A673 (cell line): ENCODE measurements around the gene IGFL4. TPM values are rescaled to one million over a fixed set of nuclear protein-coding genes. Genes with fewer than 3 reads are reported as not detected.
A peak's percentile ranks its signal among the peaks of the same experiment; 100 is the strongest.
"Not testable (repeated sequence)": the region's sequence is repeated elsewhere in the genome, so short reads cannot be mapped to it uniquely, and the experiment has no call there.

ENCODE experiments used
- BruUV-seq: library from RNA; stranded (reverse); fragments of 400-500 nt; replicated peaks from 2 replicates; lab custom pipeline; 2021; lab: Mats Ljungman, UMichigan
- CTCF ChIA-PET: fragments of 300-600 bp; sonication (Branson Sonifier 250); formaldehyde crosslinking; loops from one replicate; lab custom pipeline; 2022; ENCODE audit warnings: antibody characterized with exemption; lab: Charles Lee
- POLR2A ChIA-PET: fragments of 300-600 bp; sonication (Branson Sonifier 250); formaldehyde crosslinking; loops from one replicate; lab custom pipeline; 2022; ENCODE audit warnings: antibody characterized with exemption; ENCODE audit not compliant: low non-redundant PET; lab: Charles Lee
- DNase-seq: peaks from one replicate; pipeline ENCODE4 v3.0.0-alpha.2; 2015; ENCODE audit warnings: low spot score
- H3K27ac ChIP-seq: fragments of 200-600 bp; sonication (generic); 2 replicates; pipeline ENCODE4 v1.5.1; 2016; ENCODE audit warnings: mixed run types, low read depth, mild to moderate bottlenecking, mixed read lengths, antibody characterized with exemption, low read length; ENCODE audit not compliant: poor library complexity, severe bottlenecking
- H3K27me3 ChIP-seq: fragments of 200-600 bp; sonication (generic); replicated peaks from 2 replicates; pipeline ENCODE4 v1.6.1; 2017; ENCODE audit warnings: mixed run types, low read depth, mild to moderate bottlenecking, mixed read lengths, antibody characterized with exemption, low read length; ENCODE audit not compliant: insufficient read depth, poor library complexity
- H3K36me3 ChIP-seq: fragments of 200-600 bp; sonication (generic); 2 replicates; pipeline ENCODE4 v1.6.1; 2016; ENCODE audit warnings: mixed run types, mild to moderate bottlenecking, mixed read lengths, antibody characterized with exemption, low read length; ENCODE audit not compliant: insufficient read depth, poor library complexity, severe bottlenecking
- H3K4me1 ChIP-seq: fragments of 200-600 bp; sonication (generic); 2 replicates; pipeline ENCODE4 v1.6.1; 2017; ENCODE audit warnings: mixed run types, mild to moderate bottlenecking, mixed read lengths, antibody characterized with exemption, low read length; ENCODE audit not compliant: insufficient read depth, poor library complexity, severe bottlenecking
- H3K4me3 ChIP-seq: fragments of 200-600 bp; sonication (generic); 2 replicates; pipeline ENCODE4 v1.5.1; 2016; ENCODE audit warnings: low read depth, mixed run types, mild to moderate bottlenecking, mixed read lengths, low read length; ENCODE audit not compliant: poor library complexity, severe bottlenecking
- H3K9me3 ChIP-seq: fragments of 200-600 bp; sonication (generic); 2 replicates; pipeline ENCODE4 v1.6.1; 2016; ENCODE audit warnings: mixed run types, low read depth, mild to moderate bottlenecking, mixed read lengths, antibody characterized with exemption, low read length; ENCODE audit not compliant: poor library complexity, severe bottlenecking
- EZH2 ChIP-seq: fragments of 200-600 bp; sonication (generic); IDR thresholded peaks from 2 replicates; pipeline ENCODE4 v1.6.1; 2017; ENCODE audit warnings: borderline replicate concordance, low read depth, mild to moderate bottlenecking, mixed read lengths, antibody characterized with exemption, low read length; ENCODE audit not compliant: poor library complexity, severe bottlenecking
- intact Hi-C: fragments of 100-400 bp; cut with micrococcal nuclease; formaldehyde crosslinking; loops from one replicate; pipeline ENCODE4 v1.10.0; 2022; ENCODE audit not compliant: unreplicated experiment
- total RNA-seq: library from RNA; stranded (reverse); gene quantifications from 2 replicates; pipeline ENCODE4 v1.2.3, GENCODE V29; 2021
- TF ChIP-seq, protein P1 (sequence below): fragments of 300-800, 200-600 bp; sonication (generic); conservative IDR thresholded peaks from 2 replicates; pipeline ENCODE4 v1.5.1; 2017; ENCODE audit warnings: low read depth, mild to moderate bottlenecking, antibody characterized with exemption, low read length, moderate library complexity, mixed read lengths

The IGFL4 gene
- total RNA-seq, 1 experiment from 2014 or later, result not detected

DNA sequence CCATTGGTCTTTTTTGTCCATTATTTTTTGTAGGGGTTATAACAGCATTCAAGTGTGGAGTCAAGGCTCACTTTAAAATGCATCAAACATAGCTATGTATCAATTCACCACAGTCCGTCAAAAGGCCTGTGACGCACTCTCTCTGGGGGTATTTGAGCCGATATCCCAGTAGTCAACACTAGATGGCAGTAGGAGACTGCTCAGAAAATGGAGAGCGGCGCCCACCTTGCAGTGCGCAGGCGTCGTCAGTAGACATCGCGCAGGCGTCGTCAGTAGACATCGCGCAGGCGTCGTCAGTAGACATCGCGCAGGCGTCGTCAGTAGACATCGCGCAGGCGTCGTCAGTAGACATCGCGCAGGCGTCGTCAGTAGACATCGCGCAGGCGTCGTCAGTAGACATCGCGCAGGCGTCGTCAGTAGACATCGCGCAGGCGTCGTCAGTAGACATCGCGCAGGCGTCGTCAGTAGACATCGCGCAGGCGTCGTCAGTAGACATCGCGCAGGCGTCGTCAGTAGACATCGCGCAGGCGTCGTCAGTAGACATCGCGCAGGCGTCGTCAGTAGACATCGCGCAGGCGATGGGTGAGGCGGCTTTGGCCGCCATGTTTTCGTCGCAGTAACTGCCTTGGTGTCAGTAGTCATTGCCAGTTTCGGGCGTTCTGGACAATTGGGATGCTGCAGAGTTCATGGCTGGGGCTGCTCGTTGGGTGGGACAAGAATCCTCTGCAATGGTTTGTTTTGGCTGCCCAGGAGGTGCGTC, 38.0 kb upstream of the IGFL4 start:
- POLR2A ChIA-PET, H3K36me3 ChIP-seq, BruUV-seq, H3K9me3 ChIP-seq: not testable (repeated sequence)
- peak; percentile 92 for DNase-seq
- H3K27ac ChIP-seq, result peak overlapping the region; percentile 52
- CTCF ChIA-PET, result interaction anchor here (0.6 to 3.3 kb wide), 14 partner anchors 26 to 582 kb away, joined by 3 to 43 read pairs (median 4); partner anchors contain the start of genes DACT3 and MYPOP
- H3K27me3 ChIP-seq, result peaks cover 29% of the 10 kb centered on the region
- H3K4me1 ChIP-seq, result peaks cover 22% of the 10 kb centered on the region
- TF ChIP-seq, protein P1, sequence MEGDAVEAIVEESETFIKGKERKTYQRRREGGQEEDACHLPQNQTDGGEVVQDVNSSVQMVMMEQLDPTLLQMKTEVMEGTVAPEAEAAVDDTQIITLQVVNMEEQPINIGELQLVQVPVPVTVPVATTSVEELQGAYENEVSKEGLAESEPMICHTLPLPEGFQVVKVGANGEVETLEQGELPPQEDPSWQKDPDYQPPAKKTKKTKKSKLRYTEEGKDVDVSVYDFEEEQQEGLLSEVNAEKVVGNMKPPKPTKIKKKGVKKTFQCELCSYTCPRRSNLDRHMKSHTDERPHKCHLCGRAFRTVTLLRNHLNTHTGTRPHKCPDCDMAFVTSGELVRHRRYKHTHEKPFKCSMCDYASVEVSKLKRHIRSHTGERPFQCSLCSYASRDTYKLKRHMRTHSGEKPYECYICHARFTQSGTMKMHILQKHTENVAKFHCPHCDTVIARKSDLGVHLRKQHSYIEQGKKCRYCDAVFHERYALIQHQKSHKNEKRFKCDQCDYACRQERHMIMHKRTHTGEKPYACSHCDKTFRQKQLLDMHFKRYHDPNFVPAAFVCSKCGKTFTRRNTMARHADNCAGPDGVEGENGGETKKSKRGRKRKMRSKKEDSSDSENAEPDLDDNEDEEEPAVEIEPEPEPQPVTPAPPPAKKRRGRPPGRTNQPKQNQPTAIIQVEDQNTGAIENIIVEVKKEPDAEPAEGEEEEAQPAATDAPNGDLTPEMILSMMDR, result peak; percentile 68
- intact Hi-C loops, result loop anchor here (1.0 to 10.0 kb wide), 3 partner anchors 187 to 436 kb away; no protein-coding TSS in a partner anchor
- peak overlapping the region; percentile 30 for H3K4me3 ChIP-seq

DNA sequence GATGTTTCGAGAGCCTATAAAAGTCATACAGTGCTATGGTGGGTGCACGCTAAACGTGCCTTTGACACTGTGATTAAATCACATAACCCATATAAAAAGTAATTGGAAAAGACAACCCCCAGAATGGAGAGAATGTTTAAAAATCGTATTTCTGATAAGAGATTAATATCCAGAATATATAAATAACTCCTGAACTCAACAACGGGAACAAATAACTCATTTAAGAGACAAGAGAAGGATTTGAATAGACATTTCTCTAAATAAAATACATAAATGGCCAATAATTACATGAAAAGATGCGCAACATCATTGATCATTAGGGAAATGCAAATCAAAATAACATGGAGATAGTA, 37.0 kb upstream of the IGFL4 start:
- peaks cover 22% of the 10 kb centered on the region for H3K4me1 ChIP-seq
- H3K36me3 ChIP-seq, result no peaks in the 10 kb centered on the region
- no peak overlapping the region for H3K27ac ChIP-seq
- intact Hi-C loops, result loop anchor here (1.0 to 10.0 kb wide), 4 partner anchors 48 to 437 kb away; no protein-coding TSS in a partner anchor
- H3K4me3 ChIP-seq, result peak overlapping the region; percentile 57
- no peak for TF ChIP-seq EZH2
- TF ChIP-seq, protein P1, result no peak
- H3K27me3 ChIP-seq, result peaks cover 37% of the 10 kb centered on the region
- ChIA-PET CTCF (interaction anchor here (0.6 to 3.3 kb wide), 18 partner anchors 9 to 583 kb away, joined by 3 to 43 read pairs (median 4); partner anchors contain the start of genes CCDC61, DACT3, MYPOP and RSPH6A), POLR2A (no interaction called here)
- BruUV-seq, result no TSS peak
- H3K9me3 ChIP-seq, result no peaks in the 10 kb centered on the region
- no peak for DNase-seq

DNA sequence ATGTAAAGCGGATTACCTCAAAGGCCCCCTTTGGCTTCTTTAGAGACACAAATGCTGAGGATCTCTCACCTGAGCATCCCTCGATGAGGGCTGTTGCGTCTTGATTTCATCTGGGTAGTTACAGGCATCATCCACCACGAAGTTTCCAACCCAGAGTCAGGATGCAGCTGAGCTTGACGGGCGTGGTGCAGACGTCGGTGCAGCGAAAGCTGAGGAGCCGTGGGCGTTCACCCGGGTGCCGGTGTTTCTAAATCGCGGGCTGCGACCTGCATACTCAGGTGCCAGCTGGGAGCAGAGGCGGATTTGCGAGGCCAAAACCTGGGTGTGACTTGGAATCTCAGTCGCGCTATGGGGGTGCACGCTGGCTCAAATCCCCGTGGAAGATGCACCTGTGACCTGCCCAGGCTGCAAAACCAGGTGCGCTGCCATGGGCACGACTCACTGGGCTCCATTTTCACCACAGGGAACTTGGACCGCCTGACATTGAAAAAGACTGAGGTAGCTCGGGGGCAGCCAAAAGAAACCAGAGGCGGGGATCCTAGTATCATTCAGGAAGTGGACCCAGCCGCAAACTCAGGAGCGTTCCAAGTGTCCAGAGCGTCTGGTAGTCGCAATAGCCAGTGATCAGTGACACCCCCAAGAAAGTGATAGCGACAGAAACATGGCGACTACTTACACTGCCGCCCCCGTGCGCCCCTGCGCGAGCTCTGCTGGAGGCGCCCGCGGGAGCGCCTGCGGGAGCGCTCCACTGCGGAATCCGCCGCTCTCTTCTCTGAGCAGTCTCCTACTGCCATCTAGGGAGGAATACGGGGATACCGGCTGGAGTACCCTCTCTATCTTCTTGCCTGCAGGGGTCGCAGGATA, 36.4 kb upstream of the IGFL4 start:
- Histone ChIP-seq H3K27ac (no peak overlapping the region), H3K9me3 (no peaks in the 10 kb centered on the region), H3K4me3 (peak overlapping the region; percentile 57), H3K36me3 (no peaks in the 10 kb centered on the region), H3K27me3 (peaks cover 39% of the 10 kb centered on the region), H3K4me1 (peaks cover 22% of the 10 kb centered on the region)
- no TSS peak for BruUV-seq
- TF ChIP-seq, protein P1, result peak; percentile 99
- TF ChIP-seq EZH2, result no peak
- peak; percentile 94 for DNase-seq
- CTCF ChIA-PET, result interaction anchor here (0.6 to 3.3 kb wide), 11 partner anchors 9 to 741 kb away, joined by 3 to 43 read pairs (median 4); partner anchors contain the start of genes CCDC61 and RSPH6A
- POLR2A ChIA-PET, result no interaction called here
- intact Hi-C loops, result loop anchor here (1.0 to 10.0 kb wide), 3 partner anchors 48 to 438 kb away; no protein-coding TSS in a partner anchor
